ENCODE results near the gene RAPGEF2. TPM values are rescaled to one million over a fixed set of nuclear protein-coding genes. Genes with fewer than 3 reads are reported as not detected.

The RAPGEF2 gene
- total RNA-seq, 1 experiment from 2014 or later = 37.1 TPM

DNA sequence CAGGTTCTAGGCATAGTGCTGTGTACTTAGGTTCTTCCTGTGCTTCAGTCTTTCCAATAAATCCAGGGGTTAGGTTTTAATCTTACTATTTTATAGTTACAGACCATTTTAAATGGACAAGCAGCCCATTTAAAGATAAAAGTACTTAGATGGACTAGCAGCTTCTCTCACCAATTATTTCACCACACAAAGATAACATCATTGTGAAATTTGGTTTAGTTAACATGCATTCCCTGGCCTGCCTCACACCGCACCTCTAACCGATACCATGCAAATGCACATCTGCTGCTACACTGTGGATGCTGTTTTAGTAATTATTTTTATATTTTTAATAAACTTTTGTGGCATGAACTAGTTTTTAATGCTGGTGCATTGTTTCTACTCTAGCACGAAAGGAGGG is 252.6 kb downstream of the RAPGEF2 start:
- H3K4me3 Mint-ChIP-seq = no peak overlapping the region
- Histone ChIP-seq H3T11ph (ENCODE audit: low read length) (no peak overlapping the region), H3K9ac (ENCODE audit: extremely low read depth, insufficient read length, low read length) (no peak overlapping the region), H3K79me1 (ENCODE audit: insufficient read depth, low read depth, low read length, poor library complexity, severe bottlenecking) (no peaks in the 10 kb centered on the region), H2BK20ac (ENCODE audit: low read depth, low read length, poor library complexity, severe bottlenecking) (no peak overlapping the region), H3K27ac (ENCODE audit: insufficient read length, low read depth, low read length) (no peak overlapping the region), H2BK15ac (ENCODE audit: low read depth, low read length) (no peak overlapping the region), H4K8ac (replicated peaks; ENCODE audit: insufficient read length, low read depth, low read length) (no peak overlapping the region), H3K4ac (ENCODE audit: low read depth, low read length) (no peak overlapping the region), H3K18ac (ENCODE audit: insufficient read length, low read depth, low read length) (no peak overlapping the region), H4K20me1 (ENCODE audit: control insufficient read depth, insufficient read depth, insufficient read length) (no peaks in the 10 kb centered on the region), H2BK120ac (ENCODE audit: low read depth, low read length, poor library complexity, severe bottlenecking) (no peak overlapping the region), H3K4me2 (ENCODE audit: insufficient read depth, insufficient read length, low read length) (no peak overlapping the region), H2BK12ac (ENCODE audit: insufficient read length, low read depth, low read length) (no peak overlapping the region), H3K79me2 (ENCODE audit: insufficient read depth, low read length) (no peaks in the 10 kb centered on the region), H3K56ac (ENCODE audit: insufficient read length, low read depth, low read length) (no peak overlapping the region), H3K27me3 (ENCODE audit: insufficient read depth, low read length) (no peaks in the 10 kb centered on the region), H3K14ac (ENCODE audit: insufficient read depth, low read length) (no peak overlapping the region), H3K23me2 (ENCODE audit: insufficient read length, low read depth, low read length, poor library complexity, severe bottlenecking) (no peaks in the 10 kb centered on the region), H3K23ac (ENCODE audit: insufficient read length, low read depth, low read length) (no peak overlapping the region), H4K5ac (ENCODE audit: insufficient read length, low read depth, low read length) (no peak overlapping the region), H3K4me1 (ENCODE audit: insufficient read depth, low read length) (no peaks in the 10 kb centered on the region), H3K9me3 (ENCODE audit: control insufficient read depth, low read depth, low read length) (no peaks in the 10 kb centered on the region), H2AFZ (ENCODE audit: low read length) (no peak overlapping the region), H2AK5ac (ENCODE audit: insufficient read length, low read length) (no peak overlapping the region), H2BK5ac (ENCODE audit: insufficient read length, low read length) (no peak overlapping the region), H4K91ac (ENCODE audit: insufficient read length, low read depth, low read length) (no peak overlapping the region)
- TF ChIP-seq, protein P1, sequence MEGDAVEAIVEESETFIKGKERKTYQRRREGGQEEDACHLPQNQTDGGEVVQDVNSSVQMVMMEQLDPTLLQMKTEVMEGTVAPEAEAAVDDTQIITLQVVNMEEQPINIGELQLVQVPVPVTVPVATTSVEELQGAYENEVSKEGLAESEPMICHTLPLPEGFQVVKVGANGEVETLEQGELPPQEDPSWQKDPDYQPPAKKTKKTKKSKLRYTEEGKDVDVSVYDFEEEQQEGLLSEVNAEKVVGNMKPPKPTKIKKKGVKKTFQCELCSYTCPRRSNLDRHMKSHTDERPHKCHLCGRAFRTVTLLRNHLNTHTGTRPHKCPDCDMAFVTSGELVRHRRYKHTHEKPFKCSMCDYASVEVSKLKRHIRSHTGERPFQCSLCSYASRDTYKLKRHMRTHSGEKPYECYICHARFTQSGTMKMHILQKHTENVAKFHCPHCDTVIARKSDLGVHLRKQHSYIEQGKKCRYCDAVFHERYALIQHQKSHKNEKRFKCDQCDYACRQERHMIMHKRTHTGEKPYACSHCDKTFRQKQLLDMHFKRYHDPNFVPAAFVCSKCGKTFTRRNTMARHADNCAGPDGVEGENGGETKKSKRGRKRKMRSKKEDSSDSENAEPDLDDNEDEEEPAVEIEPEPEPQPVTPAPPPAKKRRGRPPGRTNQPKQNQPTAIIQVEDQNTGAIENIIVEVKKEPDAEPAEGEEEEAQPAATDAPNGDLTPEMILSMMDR (conservative IDR thresholded peaks at IDR 0.05) = no peak
- H3K9me3 Mint-ChIP-seq = no peaks in the 10 kb centered on the region
- H3K27me3 Mint-ChIP-seq (ENCODE audit: low read depth) = no peaks in the 10 kb centered on the region
- H3K4me1 Mint-ChIP-seq = no peaks in the 10 kb centered on the region
- H3K27ac Mint-ChIP-seq = 0 out of 7 replicates have a peak overlapping the region, but pooled peaks of 1 of the 3 experiments have one; percentile 16
- no CpG with 5 or more reads among the region's 3 CpGs for WGBS (ENCODE audit: extremely low coverage, insufficient read length, low lambda C conversion rate)
- peaks cover 20 to 68% (median 50%) of the 10 kb centered on the region in 3 experiments; a peak in 6 of 7 replicates for H3K36me3 Mint-ChIP-seq (ENCODE audit: insufficient read depth in 1 of 3, low read depth in 3 of 3)
- DNase-seq = no peak
